ENCODE results near the gene SCP2. TPM values are rescaled to one million over a fixed set of nuclear protein-coding genes. Genes with fewer than 3 reads are reported as not detected.

Gene SCP2
- total RNA-seq, 1 experiment from 2014 or later = 73.2 TPM

DNA sequence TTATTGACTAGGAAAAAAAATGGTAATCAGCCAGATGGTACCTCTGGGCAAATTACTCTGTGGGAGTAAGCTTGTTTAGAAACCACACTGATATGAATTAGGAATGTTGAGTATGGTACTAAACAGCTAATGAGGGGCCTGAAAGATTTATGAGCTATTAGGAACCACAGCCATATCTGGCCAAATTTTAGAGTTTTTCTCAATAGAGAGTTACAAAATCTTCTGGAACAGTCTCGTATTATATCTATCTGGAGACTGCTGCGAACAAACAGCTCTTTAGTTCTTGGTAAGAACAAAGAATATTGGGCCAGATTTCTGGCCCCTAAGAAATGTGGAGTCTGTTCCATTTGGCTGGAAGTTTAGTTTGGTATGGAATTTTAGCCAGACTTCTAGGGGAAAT lies 130.1 kb downstream of the SCP2 start:
- H3K36me3 ChIP-seq (ENCODE audit: insufficient read depth, low read length, poor library complexity, severe bottlenecking) = no peaks in the 10 kb centered on the region
- no peaks in the 10 kb centered on the region for H3K9me3 ChIP-seq (ENCODE audit: low read depth, low read length, poor library complexity, severe bottlenecking)
- no peaks in the 10 kb centered on the region for H3K4me1 ChIP-seq (ENCODE audit: insufficient read depth, low read length, poor library complexity, severe bottlenecking)
- DNase-seq (ENCODE audit: low spot score) = peak; percentile 17
- TF ChIP-seq EZH2 (IDR thresholded peaks at IDR 0.05; ENCODE audit: borderline replicate concordance, low read depth, low read length, poor library complexity, severe bottlenecking) (no peak), CTCF (conservative IDR thresholded peaks at IDR 0.05; ENCODE audit: low read depth, low read length) (no peak)
- BruUV-seq (replicated peaks) = no TSS peak
- intact Hi-C loops (cut with micrococcal nuclease; ENCODE audit: unreplicated experiment) = no loop called here
- peaks cover 10% of the 10 kb centered on the region for H3K27me3 ChIP-seq (replicated peaks; ENCODE audit: insufficient read depth, low read depth, low read length, poor library complexity)
- H3K4me3 ChIP-seq (ENCODE audit: low read depth, low read length, poor library complexity, severe bottlenecking) = no peak overlapping the region
- CTCF ChIA-PET = no interaction called here
- no peak overlapping the region for H3K27ac ChIP-seq (ENCODE audit: low read depth, low read length, poor library complexity, severe bottlenecking)
- POLR2A ChIA-PET (ENCODE audit: low non-redundant PET) = no interaction called here

GRCh38 chr1:53060579-53060978 lies 133.5 kb downstream of the SCP2 start:
- peaks cover 10% of the 10 kb centered on the region for H3K27me3 ChIP-seq (replicated peaks; ENCODE audit: insufficient read depth, low read depth, low read length, poor library complexity)
- no TSS peak for BruUV-seq (replicated peaks)

DNA sequence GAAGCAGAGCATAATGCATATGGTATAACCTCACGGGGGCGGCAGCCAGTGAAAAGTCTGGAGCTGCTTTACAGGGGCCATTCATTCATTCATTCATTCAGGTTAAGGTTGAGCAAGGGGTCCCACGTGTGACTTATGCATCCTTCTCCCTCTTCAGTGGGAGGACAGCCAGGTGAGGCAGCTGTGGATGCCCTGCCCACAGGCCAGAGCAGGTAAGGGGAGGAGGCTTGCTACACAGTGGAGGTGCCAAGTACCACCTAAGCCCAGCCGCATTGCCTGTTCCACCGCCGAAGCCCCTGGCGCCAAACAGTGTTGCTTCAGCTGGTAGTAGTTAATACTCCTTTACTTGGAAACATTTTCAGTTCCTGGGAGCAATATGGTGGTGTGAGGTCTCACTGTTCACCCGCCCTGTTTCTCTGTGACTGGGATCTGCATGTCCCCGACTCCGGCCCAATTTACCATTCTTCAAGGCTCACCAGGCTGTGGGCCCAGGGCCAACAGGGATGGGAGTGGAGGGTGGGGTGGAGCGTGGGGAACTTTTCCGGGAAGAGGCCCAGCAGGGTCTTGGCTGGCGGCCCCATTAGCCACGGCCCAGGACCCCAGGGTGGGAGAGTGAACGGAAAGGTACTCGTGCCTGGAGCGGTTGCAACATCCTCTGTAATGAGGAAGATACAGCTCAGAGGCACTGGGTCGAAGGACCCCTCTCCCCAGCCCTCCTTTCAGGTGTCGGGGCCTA lies 134.2 kb downstream of the SCP2 start:
- intact Hi-C loops (cut with micrococcal nuclease; ENCODE audit: unreplicated experiment) = loop anchor here (10.0 kb wide), 1 partner anchor 124 kb away; no protein-coding TSS in a partner anchor
- H3K4me3 ChIP-seq (ENCODE audit: low read depth, low read length, poor library complexity, severe bottlenecking) = peak overlapping the region; percentile 60
- no peaks in the 10 kb centered on the region for H3K4me1 ChIP-seq (ENCODE audit: insufficient read depth, low read length, poor library complexity, severe bottlenecking)
- CTCF ChIA-PET = no interaction called here
- H3K9me3 ChIP-seq (ENCODE audit: low read depth, low read length, poor library complexity, severe bottlenecking) = no peaks in the 10 kb centered on the region
- TF ChIP-seq EZH2 (IDR thresholded peaks at IDR 0.05; ENCODE audit: borderline replicate concordance, low read depth, low read length, poor library complexity, severe bottlenecking) = no peak
- TF ChIP-seq CTCF (conservative IDR thresholded peaks at IDR 0.05; ENCODE audit: low read depth, low read length) = no peak
- H3K36me3 ChIP-seq (ENCODE audit: insufficient read depth, low read length, poor library complexity, severe bottlenecking) = no peaks in the 10 kb centered on the region
- no peak for DNase-seq (ENCODE audit: low spot score)
- H3K27ac ChIP-seq (ENCODE audit: low read depth, low read length, poor library complexity, severe bottlenecking) = no peak overlapping the region
- peaks cover 10% of the 10 kb centered on the region for H3K27me3 ChIP-seq (replicated peaks; ENCODE audit: insufficient read depth, low read depth, low read length, poor library complexity)
- no TSS peak for BruUV-seq (replicated peaks)
- POLR2A ChIA-PET (ENCODE audit: low non-redundant PET) = no interaction called here

More at GRCh38 chr1:53060579-53060978, 133.5 kb downstream of the SCP2 start:
- intact Hi-C loops (cut with micrococcal nuclease; ENCODE audit: unreplicated experiment) = loop anchor here (10.0 kb wide), 1 partner anchor 124 kb away; no protein-coding TSS in a partner anchor
- Histone ChIP-seq H3K4me1 (ENCODE audit: insufficient read depth, low read length, poor library complexity, severe bottlenecking) (no peaks in the 10 kb centered on the region), H3K36me3 (ENCODE audit: insufficient read depth, low read length, poor library complexity, severe bottlenecking) (no peaks in the 10 kb centered on the region), H3K4me3 (ENCODE audit: low read depth, low read length, poor library complexity, severe bottlenecking) (no peak overlapping the region), H3K27ac (ENCODE audit: low read depth, low read length, poor library complexity, severe bottlenecking) (no peak overlapping the region), H3K9me3 (ENCODE audit: low read depth, low read length, poor library complexity, severe bottlenecking) (no peaks in the 10 kb centered on the region)
- DNase-seq (ENCODE audit: low spot score) = no peak
- TF ChIP-seq CTCF (conservative IDR thresholded peaks at IDR 0.05; ENCODE audit: low read depth, low read length) (no peak), EZH2 (IDR thresholded peaks at IDR 0.05; ENCODE audit: borderline replicate concordance, low read depth, low read length, poor library complexity, severe bottlenecking) (no peak)
- ChIA-PET CTCF (no interaction called here), POLR2A (ENCODE audit: low non-redundant PET) (no interaction called here)

Measured in A673 (cell line).